H1 (cell line): Measurements from ENCODE around the gene LANCL2.

Experiments
- FOSL1 ChIP-seq: IDR thresholded peaks from 2 replicates; pipeline ENCODE4 v1.6.1; 2011; ENCODE audit warnings: mild to moderate bottlenecking, low read depth, low read length, moderate library complexity; ENCODE audit not compliant: insufficient read depth
- KDM1A ChIP-seq: fragments of 200-600, 300-600 bp; sonication (generic); IDR thresholded peaks from 2 replicates; pipeline ENCODE4 v1.7.1; 2016; ENCODE audit warnings: mild to moderate bottlenecking, low read length, borderline replicate concordance
- POLR2AphosphoS5 ChIP-seq: IDR thresholded peaks from 2 replicates; pipeline ENCODE4 v1.6.1; 2011; ENCODE audit warnings: low read depth, low read length
- RFX5 ChIP-seq: IDR thresholded peaks from 2 replicates; pipeline ENCODE4 v1.6.1; 2011; ENCODE audit warnings: low read depth, low read length, improper control_type of control experiment, borderline replicate concordance
- SRF ChIP-seq: IDR thresholded peaks from 2 replicates; pipeline ENCODE4 v1.6.1; 2011; ENCODE audit warnings: mild to moderate bottlenecking, low read depth, low read length, moderate library complexity
- TF ChIP-seq, protein P1 (sequence below): IDR thresholded peaks from 2 replicates; pipeline ENCODE4 v1.6.1; 2011; ENCODE audit warnings: low read length, improper control_type of control experiment

DNA sequence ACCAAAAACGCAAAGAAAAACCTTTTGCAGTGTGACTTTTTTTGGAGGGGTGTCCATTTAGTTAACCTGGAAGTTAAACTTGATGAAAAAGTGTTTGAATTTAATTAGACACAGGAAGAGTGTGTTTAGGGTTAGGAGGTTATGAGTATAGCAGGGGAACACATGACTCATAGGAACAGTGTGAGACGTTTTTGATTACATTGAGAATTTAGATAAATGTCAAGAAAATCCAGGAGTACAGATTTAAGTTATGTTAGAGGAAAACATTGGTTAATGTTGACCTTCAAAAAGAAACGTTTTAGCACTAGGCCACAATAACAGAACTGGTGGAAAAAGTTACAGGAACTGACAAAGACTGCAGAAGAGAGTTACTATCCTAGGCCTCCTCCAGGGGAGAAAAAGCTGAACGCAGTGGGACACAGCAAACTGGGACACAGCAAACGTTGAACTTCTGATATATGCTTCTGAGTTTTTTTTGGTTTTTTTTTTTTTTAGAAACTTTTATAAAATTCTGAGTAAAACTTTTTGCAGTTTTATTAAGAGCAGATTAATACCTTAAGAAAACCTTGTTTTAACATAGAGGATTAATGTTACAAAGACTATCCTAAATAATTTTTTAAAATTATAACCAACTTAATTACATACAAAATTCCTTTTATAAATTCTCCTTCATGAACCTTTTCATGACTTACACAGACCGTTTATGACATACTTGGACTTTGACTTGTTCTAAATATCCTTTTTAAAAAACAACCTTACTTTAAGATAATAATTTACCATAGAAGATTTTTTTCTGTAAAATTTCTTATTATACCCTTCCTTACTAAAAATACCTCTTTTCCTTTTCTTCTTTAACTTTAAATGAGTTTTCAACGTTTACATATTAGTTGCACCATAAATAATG lies 22.2 kb downstream of the LANCL2 start:
- TF ChIP-seq FOSL1: no peak
- TF ChIP-seq POLR2AphosphoS5: no peak
- TF ChIP-seq RFX5: no peak
- TF ChIP-seq, protein P1, sequence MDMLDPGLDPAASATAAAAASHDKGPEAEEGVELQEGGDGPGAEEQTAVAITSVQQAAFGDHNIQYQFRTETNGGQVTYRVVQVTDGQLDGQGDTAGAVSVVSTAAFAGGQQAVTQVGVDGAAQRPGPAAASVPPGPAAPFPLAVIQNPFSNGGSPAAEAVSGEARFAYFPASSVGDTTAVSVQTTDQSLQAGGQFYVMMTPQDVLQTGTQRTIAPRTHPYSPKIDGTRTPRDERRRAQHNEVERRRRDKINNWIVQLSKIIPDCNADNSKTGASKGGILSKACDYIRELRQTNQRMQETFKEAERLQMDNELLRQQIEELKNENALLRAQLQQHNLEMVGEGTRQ: no peak
- TF ChIP-seq KDM1A: no peak
- no peak for TF ChIP-seq SRF
